Uterus (tissue), 2 donors: ENCODE results near the gene RGL1.

Experiments
- POLR2A ChIP-seq, 2 donors: fragments of 450-650 bp; IDR thresholded peaks; one replicate each; pipeline ENCODE4 v1.6.1; 2016; ENCODE audit warnings: antibody characterized with exemption in 2 of 2, mild to moderate bottlenecking in 1 of 2, moderate library complexity in 1 of 2
- TF ChIP-seq, protein P1 (sequence below), 4 experiments: fragments of 200-600 bp in 2 of 4; fragments of 450-650 bp in 2 of 4; sonication (generic) in 2 of 4; IDR thresholded peaks; one replicate each; pipeline ENCODE4 v1.5.1; 2016 to 2019; ENCODE audit warnings: antibody characterized with exemption in 4 of 4, mild to moderate bottlenecking in 2 of 4, moderate library complexity in 1 of 4

DNA sequence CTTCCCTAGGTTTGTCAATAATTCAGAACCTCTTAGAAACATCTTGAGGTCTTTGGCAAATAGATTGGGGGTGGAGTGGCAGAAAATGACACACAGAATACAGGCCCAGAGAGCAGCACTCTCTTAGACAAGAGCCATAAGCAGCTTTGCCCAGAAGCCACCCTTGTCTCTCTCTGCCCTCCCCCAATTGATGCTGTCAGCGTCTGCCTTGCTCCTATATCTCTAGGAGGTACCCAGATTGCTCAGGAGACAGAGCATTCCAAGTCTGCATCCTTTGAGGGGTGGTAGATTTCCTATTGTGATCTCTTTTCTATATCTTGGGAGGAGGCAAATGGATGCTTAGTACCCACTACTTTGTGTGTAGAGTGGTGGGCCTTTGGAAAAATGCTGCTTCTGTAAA is 1.8 kb downstream of the RGL1 start:
- no peak for TF ChIP-seq POLR2A (IDR thresholded peaks at IDR 0.05)
- TF ChIP-seq, protein P1, sequence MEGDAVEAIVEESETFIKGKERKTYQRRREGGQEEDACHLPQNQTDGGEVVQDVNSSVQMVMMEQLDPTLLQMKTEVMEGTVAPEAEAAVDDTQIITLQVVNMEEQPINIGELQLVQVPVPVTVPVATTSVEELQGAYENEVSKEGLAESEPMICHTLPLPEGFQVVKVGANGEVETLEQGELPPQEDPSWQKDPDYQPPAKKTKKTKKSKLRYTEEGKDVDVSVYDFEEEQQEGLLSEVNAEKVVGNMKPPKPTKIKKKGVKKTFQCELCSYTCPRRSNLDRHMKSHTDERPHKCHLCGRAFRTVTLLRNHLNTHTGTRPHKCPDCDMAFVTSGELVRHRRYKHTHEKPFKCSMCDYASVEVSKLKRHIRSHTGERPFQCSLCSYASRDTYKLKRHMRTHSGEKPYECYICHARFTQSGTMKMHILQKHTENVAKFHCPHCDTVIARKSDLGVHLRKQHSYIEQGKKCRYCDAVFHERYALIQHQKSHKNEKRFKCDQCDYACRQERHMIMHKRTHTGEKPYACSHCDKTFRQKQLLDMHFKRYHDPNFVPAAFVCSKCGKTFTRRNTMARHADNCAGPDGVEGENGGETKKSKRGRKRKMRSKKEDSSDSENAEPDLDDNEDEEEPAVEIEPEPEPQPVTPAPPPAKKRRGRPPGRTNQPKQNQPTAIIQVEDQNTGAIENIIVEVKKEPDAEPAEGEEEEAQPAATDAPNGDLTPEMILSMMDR (IDR thresholded peaks at IDR 0.05), result no peak
